B cell (primary cell): ENCODE data around the gene SUGCT. TPM values are rescaled to one million over a fixed set of nuclear protein-coding genes. Genes with fewer than 3 reads are reported as not detected.

ENCODE experiments used
- ATAC-seq: fragments of 200-7000 bp; cut with Tn5 transposase; one replicate; pipeline ENCODE4 v1.10.0; 2021; ENCODE audit warnings: low read depth, mild to moderate bottlenecking, moderate number of reproducible peaks, moderate library complexity
- CTCF ChIA-PET: fragments of 350-600 bp; sonication (Branson Sonifier 250); formaldehyde crosslinking; loops from one replicate; lab custom pipeline; 2021; ENCODE audit warnings: antibody characterized with exemption, inconsistent platforms; lab: Charles Lee
- POLR2A ChIA-PET: fragments of 350-600 bp; sonication (Branson Sonifier 250); formaldehyde crosslinking; loops from one replicate; lab custom pipeline; 2021; ENCODE audit warnings: antibody characterized with exemption; lab: Charles Lee
- DNase-seq: peaks from one replicate; pipeline ENCODE4 v3.0.0; 2013
- H2AFZ ChIP-seq: 2 replicates; pipeline ENCODE4 v1.6.1; 2012; ENCODE audit warnings: mild to moderate bottlenecking, low read depth, low read length; ENCODE audit not compliant: insufficient read depth, poor library complexity, severe bottlenecking
- H3K27ac ChIP-seq, 2 donors: 1 replicate in 1 of 2; 2 replicates in 1 of 2; pipeline ENCODE4 v1.5.1; 2012 to 2013; ENCODE audit warnings: low read length in 2 of 2, mild to moderate bottlenecking in 2 of 2, moderate library complexity in 1 of 2
- H3K27me3 ChIP-seq, 4 experiments: fragments of 200-600 bp in 1 of 4; sonication (generic) in 1 of 4; replicated peaks in 1 of 4; 1 replicate in 2 of 4; 2 replicates in 2 of 4; pipeline versions ENCODE4 v1.6.1 to v1.7.0; 2013 to 2016; ENCODE audit warnings: low read length in 3 of 4, mild to moderate bottlenecking in 2 of 4, mixed read lengths in 1 of 4, moderate library complexity in 1 of 4; ENCODE audit not compliant: insufficient read depth in 4 of 4, control insufficient read depth in 3 of 4; ENCODE audit errors: control extremely low read depth in 1 of 4
- H3K36me3 ChIP-seq, 2 experiments: replicated peaks in 1 of 2; 1 replicate in 1 of 2; 2 replicates in 1 of 2; pipeline versions ENCODE4 v1.6.1 to v1.7.1; 2013; ENCODE audit warnings: low read length in 1 of 2; ENCODE audit not compliant: insufficient read depth in 2 of 2, control insufficient read depth in 1 of 2; ENCODE audit errors: control extremely low read depth in 1 of 2, extremely low read depth in 1 of 2
- H3K4me1 ChIP-seq, 2 donors: fragments of 200-600 bp in 1 of 2; sonication (generic) in 1 of 2; 1 replicate in 1 of 2; 2 replicates in 1 of 2; pipeline versions ENCODE4 v1.5.1 to v1.6.1; 2013 to 2017; ENCODE audit warnings: low read length in 2 of 2; ENCODE audit not compliant: control insufficient read depth in 2 of 2, insufficient read depth in 2 of 2
- H3K4me2 ChIP-seq: replicated peaks from 2 replicates; pipeline ENCODE3; 2012; ENCODE audit warnings: mild to moderate bottlenecking, low read depth, low read length; ENCODE audit not compliant: poor library complexity, severe bottlenecking
- H3K4me3 ChIP-seq, 5 experiments: fragments of 200-600 bp in 1 of 5; sonication (generic) in 1 of 5; 1 replicate in 3 of 5; 2 replicates in 2 of 5; pipeline versions ENCODE4 v1.5.1 to v1.7.0; 2011 to 2016; ENCODE audit warnings: low read length in 4 of 5, mild to moderate bottlenecking in 4 of 5, low read depth in 2 of 5, control low read depth in 1 of 5, moderate library complexity in 1 of 5; ENCODE audit not compliant: insufficient read depth in 1 of 5; ENCODE audit errors: control extremely low read depth in 1 of 5, extremely low read depth in 1 of 5
- H3K79me2 ChIP-seq: fragments of 200-600 bp; sonication (generic); one replicate; pipeline ENCODE4 v1.6.0; 2016; ENCODE audit warnings: low read length; ENCODE audit not compliant: control insufficient read depth, insufficient read depth
- H3K9ac ChIP-seq: fragments of 200-600 bp; sonication (generic); 2 replicates; pipeline ENCODE4 v1.6.1; 2017; ENCODE audit warnings: mild to moderate bottlenecking, low read length, moderate library complexity
- H3K9me3 ChIP-seq, 3 donors: one replicate each; pipeline versions ENCODE4 v1.6.1 to v1.7.1; 2013; ENCODE audit warnings: low read length in 2 of 3; ENCODE audit not compliant: control insufficient read depth in 2 of 3, insufficient read depth in 1 of 3; ENCODE audit errors: control extremely low read depth in 1 of 3
- H4K20me1 ChIP-seq: 2 replicates; pipeline ENCODE4 v1.6.0; 2012; ENCODE audit warnings: mild to moderate bottlenecking, low read length; ENCODE audit not compliant: insufficient read depth, control insufficient read depth, poor library complexity, severe bottlenecking
- H3K27ac Mint-ChIP-seq: one replicate; pipeline ENCODE4 v1.8.0; 2021; ENCODE audit warnings: mixed read lengths
- H3K27me3 Mint-ChIP-seq: one replicate; pipeline ENCODE4 v1.8.0; 2021; ENCODE audit warnings: mixed read lengths
- H3K4me1 Mint-ChIP-seq: one replicate; pipeline ENCODE4 v1.8.0; 2021; ENCODE audit warnings: mixed read lengths
- H3K4me3 Mint-ChIP-seq: one replicate; pipeline ENCODE4 v1.8.0; 2021; ENCODE audit warnings: mixed read lengths
- H3K9me3 Mint-ChIP-seq: one replicate; pipeline ENCODE4 v1.8.0; 2022; ENCODE audit warnings: mixed read lengths; ENCODE audit not compliant: insufficient read depth
- CTCF ChIP-seq: fragments of 200-600 bp; IDR thresholded peaks from one replicate; pipeline ENCODE4 v1.8.0; 2022; ENCODE audit warnings: antibody characterized with exemption, mild to moderate bottlenecking
- EZH2 ChIP-seq: IDR thresholded peaks from 2 replicates; pipeline ENCODE4 v1.6.1; 2012; ENCODE audit warnings: borderline replicate concordance, low read depth, mild to moderate bottlenecking, moderate library complexity, low read length; ENCODE audit not compliant: insufficient read depth, poor library complexity, severe bottlenecking
- WGBS: methylation state at CpG from one replicate; pipeline ENCODE4 v1.1.5; 2013; ENCODE audit warnings: missing lambda C conversion rate; ENCODE audit not compliant: insufficient coverage; 5-methylcytosine and 5-hydroxymethylcytosine counted together
- intact Hi-C: fragments of 100-400 bp; cut with micrococcal nuclease; formaldehyde crosslinking; loops from one replicate; pipeline ENCODE4 v1.10.0; 2022
- polyA plus RNA-seq: library from polyadenylated mRNA; depleted of rRNA; stranded (reverse); fragments of >200 nt; gene quantifications from 2 replicates; pipeline ENCODE4 v1.2.3, GENCODE V29; 2012
- total RNA-seq, 2 donors: library from RNA; stranded (reverse); fragments of 120-200 nt in 1 of 2; gene quantifications; 1 replicate in 1 of 2; 2 replicates in 1 of 2; pipeline versions ENCODE4 v1.2.3 to v1.2.4, GENCODE V29; 2013 to 2022

Gene SUGCT
- total and polyA plus RNA-seq, 2 donors (not counting 1 experiment from before 2014, with no cell fraction given), result 0.19 to 0.86 TPM

GRCh38 chr7:40425696-40426095 lies 290.9 kb downstream of the SUGCT start:
- Histone ChIP-seq H3K4me1 (no peaks in the 10 kb centered on the region), H3K4me3 (no peak overlapping the region), H4K20me1 (no peaks in the 10 kb centered on the region), H3K79me2 (no peaks in the 10 kb centered on the region), H2AFZ (no peak overlapping the region), H3K27me3 (no peaks in the 10 kb centered on the region), H3K4me2 (no peak overlapping the region), H3K27ac (no peak overlapping the region), H3K9me3 (no peaks in the 10 kb centered on the region), H3K9ac (no peak overlapping the region), H3K36me3 (no peaks in the 10 kb centered on the region)
- TF ChIP-seq CTCF (no peak), EZH2 (no peak)
- H3K4me3 Mint-ChIP-seq, result no peak overlapping the region
- WGBS, result no CpG with 5 or more reads among the region's 2 CpGs
- no peaks in the 10 kb centered on the region for H3K9me3 Mint-ChIP-seq
- DNase-seq (no peak), ATAC-seq (no peak)
- H3K4me1 Mint-ChIP-seq, result no peaks in the 10 kb centered on the region
- POLR2A ChIA-PET, result no interaction called here
- intact Hi-C loops, result no loop called here
- CTCF ChIA-PET, result no interaction called here
- H3K27ac Mint-ChIP-seq, result no peak overlapping the region
- H3K27me3 Mint-ChIP-seq, result no peaks in the 10 kb centered on the region

- Histone ChIP-seq H2AFZ (no peak overlapping the region), H3K27me3 (no peaks in the 10 kb centered on the region), H3K36me3 (no peaks in the 10 kb centered on the region), H4K20me1 (no peaks in the 10 kb centered on the region), H3K9me3 (peaks cover 0 to 4% (median 0%) of the 10 kb centered on the region in 3 donors), H3K79me2 (no peaks in the 10 kb centered on the region), H3K4me3 (no peak overlapping the region), H3K4me2 (no peak overlapping the region), H3K4me1 (no peaks in the 10 kb centered on the region), H3K27ac (no peak overlapping the region), H3K9ac (no peak overlapping the region)
- CTCF ChIA-PET, result no interaction called here
- Mint-ChIP-seq H3K27me3 (no peaks in the 10 kb centered on the region), H3K4me3 (no peak overlapping the region), H3K9me3 (peaks cover 4% of the 10 kb centered on the region), H3K27ac (no peak overlapping the region), H3K4me1 (no peaks in the 10 kb centered on the region)
- WGBS, result no CpG with 5 or more reads among the region's 1 CpG
- intact Hi-C loops, result no loop called here
- TF ChIP-seq CTCF (no peak), EZH2 (no peak)
- ATAC-seq (no peak), DNase-seq (no peak)
- POLR2A ChIA-PET, result no interaction called here
Measured at GRCh38 chr7:40428421-40428820, 293.6 kb downstream of the SUGCT start.
